Measurements from ENCODE around the gene PSMB7.

PSMB7 gene

DNA sequence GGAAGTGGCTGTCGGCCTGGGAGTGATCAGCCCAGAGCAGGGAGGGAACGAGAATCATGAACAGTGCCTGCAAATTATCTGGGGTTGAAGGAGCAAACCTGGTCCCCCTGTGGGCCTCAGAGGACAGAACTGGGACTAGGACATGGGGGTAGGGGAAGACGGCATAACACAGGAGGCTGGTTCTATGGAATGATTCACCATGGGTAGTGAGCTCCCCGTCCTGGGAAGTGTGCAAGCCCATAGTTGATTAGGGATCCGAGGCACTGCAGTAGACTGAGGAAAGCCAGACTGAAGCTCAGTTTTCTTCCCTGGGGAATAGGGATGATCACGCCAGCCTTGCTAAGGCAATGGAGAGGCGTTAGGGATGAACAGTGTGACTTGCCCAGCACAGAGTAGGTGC, 40.6 kb upstream of the PSMB7 start:
- DNase-seq (ENCODE audit: extremely low read depth, low read depth): no peak

DNA sequence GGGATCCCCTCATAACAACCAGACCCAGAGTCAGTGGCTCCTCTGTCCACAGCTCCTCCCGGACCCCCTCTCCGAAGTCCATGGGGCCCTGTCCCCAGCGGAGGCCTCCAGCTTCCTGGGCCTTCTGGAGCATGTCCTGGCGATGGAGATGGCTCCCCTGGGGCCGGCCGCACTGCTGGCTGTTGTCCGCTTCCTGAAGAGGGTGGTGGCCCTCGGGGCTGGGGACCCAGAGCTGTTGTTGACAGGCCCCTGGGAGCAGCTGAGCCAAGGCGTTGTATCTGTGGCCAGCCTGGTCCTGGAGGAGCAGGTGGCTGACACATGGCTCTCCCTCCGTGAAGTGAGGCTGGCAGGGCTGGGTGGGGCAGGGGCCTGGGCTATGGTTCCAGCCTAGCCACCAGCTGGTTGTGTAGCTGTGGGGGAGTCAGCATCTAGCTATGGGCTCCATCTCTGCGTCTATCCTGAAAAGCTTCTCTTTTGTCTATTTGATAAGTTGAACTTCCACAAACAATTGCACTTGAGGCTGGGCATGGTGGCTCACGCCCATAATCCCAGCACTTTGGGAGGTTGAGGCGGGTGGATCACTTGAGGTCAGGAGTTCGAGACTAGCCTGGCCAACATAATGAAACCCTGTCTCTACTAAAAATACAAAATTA, 39.7 kb upstream of the PSMB7 start:
- TF ChIP-seq, protein P1, sequence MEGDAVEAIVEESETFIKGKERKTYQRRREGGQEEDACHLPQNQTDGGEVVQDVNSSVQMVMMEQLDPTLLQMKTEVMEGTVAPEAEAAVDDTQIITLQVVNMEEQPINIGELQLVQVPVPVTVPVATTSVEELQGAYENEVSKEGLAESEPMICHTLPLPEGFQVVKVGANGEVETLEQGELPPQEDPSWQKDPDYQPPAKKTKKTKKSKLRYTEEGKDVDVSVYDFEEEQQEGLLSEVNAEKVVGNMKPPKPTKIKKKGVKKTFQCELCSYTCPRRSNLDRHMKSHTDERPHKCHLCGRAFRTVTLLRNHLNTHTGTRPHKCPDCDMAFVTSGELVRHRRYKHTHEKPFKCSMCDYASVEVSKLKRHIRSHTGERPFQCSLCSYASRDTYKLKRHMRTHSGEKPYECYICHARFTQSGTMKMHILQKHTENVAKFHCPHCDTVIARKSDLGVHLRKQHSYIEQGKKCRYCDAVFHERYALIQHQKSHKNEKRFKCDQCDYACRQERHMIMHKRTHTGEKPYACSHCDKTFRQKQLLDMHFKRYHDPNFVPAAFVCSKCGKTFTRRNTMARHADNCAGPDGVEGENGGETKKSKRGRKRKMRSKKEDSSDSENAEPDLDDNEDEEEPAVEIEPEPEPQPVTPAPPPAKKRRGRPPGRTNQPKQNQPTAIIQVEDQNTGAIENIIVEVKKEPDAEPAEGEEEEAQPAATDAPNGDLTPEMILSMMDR (IDR thresholded peaks at IDR 0.05; ENCODE audit: low read depth, low read length): no peak
- DNase-seq (ENCODE audit: extremely low read depth, low read depth): no peak

More for the DNA sequence above, 40.6 kb upstream of the PSMB7 start:
- TF ChIP-seq, protein P1 (IDR thresholded peaks at IDR 0.05; ENCODE audit: low read depth, low read length): no peak

DNA sequence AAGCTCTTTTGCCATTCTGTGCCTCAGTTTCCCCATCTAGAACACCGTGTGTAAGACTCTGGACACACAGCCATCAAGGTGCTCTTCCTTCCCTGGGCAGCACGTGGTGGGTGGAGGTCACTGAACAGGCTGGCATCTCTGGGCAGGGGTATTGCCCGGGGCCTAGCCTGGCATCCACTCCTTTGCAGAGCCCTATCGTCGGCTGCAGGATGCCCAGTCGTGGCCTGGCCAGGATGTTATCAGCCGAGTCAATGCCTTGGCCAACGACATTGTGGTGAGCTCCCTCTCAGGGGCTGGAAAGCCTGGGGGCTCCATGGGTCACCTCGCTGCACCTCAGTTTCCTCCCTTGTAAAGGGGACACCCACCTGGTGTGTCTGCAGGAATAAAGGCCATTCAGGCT, 39.1 kb upstream of the PSMB7 start:
- TF ChIP-seq, protein P1 (IDR thresholded peaks at IDR 0.05; ENCODE audit: low read depth, low read length): no peak
- DNase-seq (ENCODE audit: extremely low read depth, low read depth): no peak

DNA sequence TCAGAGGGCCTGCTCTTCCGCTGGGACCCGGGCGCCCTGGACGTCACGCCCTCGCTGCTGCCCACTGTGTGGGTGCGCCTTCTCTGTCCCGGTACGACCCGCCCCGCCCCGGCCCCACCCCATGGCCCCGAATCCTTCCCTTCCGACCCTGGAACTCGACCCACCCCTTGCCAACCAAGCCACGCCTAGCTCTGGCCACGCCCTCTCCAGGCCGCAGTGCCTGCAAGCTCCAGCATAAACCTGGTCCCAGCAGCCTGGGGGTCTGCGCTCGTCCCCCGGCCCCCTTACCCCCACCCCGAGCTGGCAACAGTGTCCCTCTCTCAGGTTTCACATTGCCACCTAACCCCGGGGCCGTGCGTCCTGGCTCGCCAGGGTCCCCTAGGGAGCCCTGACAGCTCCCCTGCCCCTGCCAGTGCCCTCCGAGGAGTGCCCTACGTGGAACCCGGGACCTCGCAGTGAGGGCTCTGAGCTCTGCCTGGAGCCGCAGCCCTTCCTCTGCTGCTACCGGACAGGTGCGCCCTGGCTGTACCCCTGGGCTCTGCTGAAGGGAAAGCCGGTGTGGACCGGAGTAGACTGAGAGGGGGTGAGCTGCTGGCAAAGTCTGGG, 38.4 kb upstream of the PSMB7 start:
- DNase-seq (ENCODE audit: extremely low read depth, low read depth): no peak
- TF ChIP-seq, protein P1 (IDR thresholded peaks at IDR 0.05; ENCODE audit: low read depth, low read length): no peak

DNA sequence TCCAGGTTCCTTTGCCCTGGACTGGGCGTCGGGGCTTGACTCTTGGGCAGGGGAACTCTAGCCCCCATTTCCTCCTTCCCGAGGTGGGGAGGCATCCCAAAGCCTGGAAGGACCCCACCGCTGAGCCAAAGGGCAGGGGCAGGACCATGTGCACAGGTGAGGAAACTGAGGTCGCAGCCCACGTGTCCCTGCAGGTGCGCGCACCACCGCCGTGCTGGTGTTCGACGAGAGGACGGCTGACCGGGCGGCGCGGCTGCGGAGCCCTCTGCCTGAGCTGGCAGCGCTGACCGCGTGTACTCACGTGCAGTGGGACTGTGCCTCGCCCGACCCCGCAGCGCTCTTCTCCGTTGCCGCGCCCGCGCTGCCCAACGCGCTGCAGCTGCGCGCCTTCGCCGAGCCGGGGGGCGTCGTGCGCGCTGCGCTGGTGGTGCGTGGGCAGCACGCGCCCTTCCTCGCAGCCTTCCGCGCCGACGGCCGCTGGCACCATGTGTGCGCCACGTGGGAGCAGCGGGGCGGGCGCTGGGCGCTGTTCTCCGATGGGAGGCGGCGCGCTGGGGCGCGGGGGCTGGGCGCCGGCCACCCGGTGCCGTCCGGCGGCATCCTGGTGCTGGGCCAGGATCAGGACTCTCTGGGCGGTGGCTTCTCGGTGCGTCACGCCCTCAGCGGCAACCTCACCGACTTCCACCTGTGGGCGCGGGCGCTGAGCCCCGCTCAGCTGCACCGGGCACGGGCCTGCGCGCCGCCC, 37.8 kb upstream of the PSMB7 start:
- TF ChIP-seq, protein P1 (IDR thresholded peaks at IDR 0.05; ENCODE audit: low read depth, low read length): no peak
- no peak for DNase-seq (ENCODE audit: extremely low read depth, low read depth)

DNA sequence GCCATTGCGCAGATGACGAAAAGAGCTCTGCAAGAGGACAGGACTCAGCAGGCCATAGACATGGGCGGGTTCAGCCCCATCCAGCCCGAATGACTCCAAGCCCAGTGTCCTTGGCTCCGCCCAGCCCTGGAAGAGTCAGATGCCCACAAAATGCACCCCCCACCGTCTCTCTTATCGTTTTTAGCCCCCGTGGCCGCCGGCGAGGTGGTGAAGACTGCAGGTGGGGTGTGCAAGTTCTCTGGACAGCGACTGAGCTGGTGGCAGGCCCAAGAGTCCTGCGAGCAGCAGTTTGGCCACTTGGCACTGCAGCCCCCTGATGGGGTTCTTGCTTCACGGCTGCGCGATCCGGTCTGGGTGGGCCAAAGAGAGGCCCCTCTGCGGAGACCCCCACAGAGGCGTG, 37.1 kb upstream of the PSMB7 start:
- TF ChIP-seq, protein P1 (IDR thresholded peaks at IDR 0.05; ENCODE audit: low read depth, low read length): no peak

More for the DNA sequence above, 37.1 kb upstream of the PSMB7 start:
- DNase-seq (ENCODE audit: extremely low read depth, low read depth): no peak

All from AG09319 (cell line).